Stimulated activated CD8-positive, alpha-beta memory T cell treated with anti-CD3 and anti-CD28 coated beads, Interleukin-12 subunit alpha, Interleukin-12 subunit beta, amount 100 ng/mL, for 4 hours (primary cell): ENCODE data around the gene PPRC1.

Experiments
- DNase-seq: peaks from one replicate; pipeline ENCODE4 v3.0.0-alpha.2; 2020; ENCODE audit warnings: low read depth

The PPRC1 gene, protein sequence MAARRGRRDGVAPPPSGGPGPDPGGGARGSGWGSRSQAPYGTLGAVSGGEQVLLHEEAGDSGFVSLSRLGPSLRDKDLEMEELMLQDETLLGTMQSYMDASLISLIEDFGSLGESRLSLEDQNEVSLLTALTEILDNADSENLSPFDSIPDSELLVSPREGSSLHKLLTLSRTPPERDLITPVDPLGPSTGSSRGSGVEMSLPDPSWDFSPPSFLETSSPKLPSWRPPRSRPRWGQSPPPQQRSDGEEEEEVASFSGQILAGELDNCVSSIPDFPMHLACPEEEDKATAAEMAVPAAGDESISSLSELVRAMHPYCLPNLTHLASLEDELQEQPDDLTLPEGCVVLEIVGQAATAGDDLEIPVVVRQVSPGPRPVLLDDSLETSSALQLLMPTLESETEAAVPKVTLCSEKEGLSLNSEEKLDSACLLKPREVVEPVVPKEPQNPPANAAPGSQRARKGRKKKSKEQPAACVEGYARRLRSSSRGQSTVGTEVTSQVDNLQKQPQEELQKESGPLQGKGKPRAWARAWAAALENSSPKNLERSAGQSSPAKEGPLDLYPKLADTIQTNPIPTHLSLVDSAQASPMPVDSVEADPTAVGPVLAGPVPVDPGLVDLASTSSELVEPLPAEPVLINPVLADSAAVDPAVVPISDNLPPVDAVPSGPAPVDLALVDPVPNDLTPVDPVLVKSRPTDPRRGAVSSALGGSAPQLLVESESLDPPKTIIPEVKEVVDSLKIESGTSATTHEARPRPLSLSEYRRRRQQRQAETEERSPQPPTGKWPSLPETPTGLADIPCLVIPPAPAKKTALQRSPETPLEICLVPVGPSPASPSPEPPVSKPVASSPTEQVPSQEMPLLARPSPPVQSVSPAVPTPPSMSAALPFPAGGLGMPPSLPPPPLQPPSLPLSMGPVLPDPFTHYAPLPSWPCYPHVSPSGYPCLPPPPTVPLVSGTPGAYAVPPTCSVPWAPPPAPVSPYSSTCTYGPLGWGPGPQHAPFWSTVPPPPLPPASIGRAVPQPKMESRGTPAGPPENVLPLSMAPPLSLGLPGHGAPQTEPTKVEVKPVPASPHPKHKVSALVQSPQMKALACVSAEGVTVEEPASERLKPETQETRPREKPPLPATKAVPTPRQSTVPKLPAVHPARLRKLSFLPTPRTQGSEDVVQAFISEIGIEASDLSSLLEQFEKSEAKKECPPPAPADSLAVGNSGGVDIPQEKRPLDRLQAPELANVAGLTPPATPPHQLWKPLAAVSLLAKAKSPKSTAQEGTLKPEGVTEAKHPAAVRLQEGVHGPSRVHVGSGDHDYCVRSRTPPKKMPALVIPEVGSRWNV (N-terminal part only)

DNA sequence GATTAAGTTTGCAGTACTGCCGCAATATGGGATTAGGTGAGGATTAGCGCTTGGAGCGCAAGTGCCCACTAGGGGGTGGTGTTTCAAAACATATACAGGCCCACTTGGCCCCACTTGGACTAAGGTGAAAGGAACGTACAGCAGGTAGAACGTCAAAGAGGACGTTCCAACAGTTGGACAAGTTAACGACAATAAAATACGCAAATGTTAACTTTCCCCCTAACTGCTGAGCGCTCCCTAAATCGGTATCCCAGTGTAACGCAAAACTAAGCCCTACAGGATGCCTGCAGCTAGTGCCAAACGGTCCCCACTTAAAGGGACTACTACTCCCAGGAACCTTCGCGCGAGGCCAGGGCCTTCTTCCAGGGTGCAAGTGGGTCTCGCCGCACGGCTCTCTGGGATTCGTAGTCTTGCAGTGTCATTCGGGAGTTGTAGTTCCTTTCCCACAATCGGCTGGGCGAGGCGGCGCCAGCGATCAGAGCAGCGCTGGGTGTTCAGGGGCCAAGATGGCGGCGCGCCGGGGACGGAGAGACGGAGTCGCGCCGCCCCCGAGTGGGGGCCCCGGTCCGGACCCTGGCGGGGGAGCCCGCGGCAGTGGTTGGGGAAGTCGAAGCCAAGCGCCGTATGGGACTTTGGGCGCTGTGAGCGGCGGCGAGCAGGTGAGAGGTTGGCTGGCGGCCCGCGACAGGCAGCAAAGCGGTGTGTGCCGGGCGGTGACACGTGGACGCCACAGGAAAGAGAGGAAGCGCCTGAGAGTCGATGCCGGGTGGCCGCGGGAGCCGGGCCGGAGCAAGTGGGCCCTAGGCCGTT lies at the start of gene PPRC1:
TSS of gene PPRC1 (plus strand) at position 478 of the 810 bp plus-strand sequence. CDS start at position 507, 29 bp downstream.
- DNase-seq: peak; percentile 94

DNA sequence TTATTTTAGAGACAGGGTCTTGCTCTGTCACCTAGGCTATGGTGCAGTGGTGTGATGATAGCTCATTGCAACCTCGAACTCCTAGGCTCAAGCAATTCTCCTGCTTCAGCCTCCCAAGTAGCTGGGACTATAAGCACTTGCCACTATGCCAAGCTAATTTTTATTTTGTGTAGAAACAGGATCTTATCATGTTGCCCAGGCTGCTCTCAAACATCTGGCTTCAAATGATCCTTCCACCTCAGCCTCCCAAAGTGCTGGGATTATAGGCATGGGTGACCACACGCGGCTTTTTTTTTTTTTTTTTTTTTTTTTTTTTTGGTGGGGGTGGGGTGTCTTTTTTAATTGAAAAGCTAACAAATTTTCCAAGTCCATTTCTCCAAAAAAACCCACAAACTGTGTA lies 49.3 kb upstream of the PPRC1 start:
- no peak for DNase-seq

DNA sequence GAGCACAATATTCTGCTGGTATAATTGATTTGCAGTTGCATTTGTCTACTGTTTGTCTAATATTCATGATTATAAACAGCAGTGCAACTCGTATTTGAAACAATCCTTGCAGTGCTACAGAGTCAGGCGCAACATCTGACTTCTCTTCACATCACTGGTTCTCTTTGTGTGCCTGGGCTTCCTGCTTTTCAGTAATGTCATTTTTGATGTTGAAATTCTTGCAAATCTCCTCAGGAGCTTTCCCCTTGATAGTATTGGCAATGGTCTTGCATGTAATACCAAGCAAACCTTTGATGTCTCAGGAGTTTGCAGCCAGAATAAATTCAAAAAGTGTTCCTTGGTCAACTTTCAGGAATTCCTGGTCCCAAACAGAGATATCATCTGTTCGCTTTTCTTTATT lies 47.5 kb upstream of the PPRC1 start:
- DNase-seq: no peak

DNA sequence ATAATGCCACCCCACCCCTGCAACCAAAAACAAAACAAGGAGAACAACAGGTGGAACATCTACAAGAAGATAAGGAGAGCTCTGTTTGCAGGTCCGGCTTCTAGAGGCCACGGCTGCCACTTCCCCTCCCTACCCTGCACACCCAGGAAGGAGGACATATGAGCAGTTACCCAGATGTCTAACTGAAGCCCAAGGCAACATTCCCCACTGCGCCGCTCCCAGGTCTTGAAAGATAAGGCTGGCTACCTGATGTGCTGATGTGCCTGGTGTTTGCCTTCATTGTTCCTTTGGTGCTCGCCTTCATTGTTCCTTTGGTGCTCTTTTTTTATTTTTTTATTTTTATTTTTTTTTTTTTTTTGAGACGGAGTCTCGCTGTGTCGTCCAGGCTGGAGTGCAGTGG lies 46.6 kb upstream of the PPRC1 start:
- no peak for DNase-seq

- no peak for DNase-seq
Measured at GRCh38 chr10:102090772-102091171, 42.1 kb upstream of the PPRC1 start.

GRCh38 chr10:102096449-102096848 lies 36.4 kb upstream of the PPRC1 start:
- no peak for DNase-seq

- no peak for DNase-seq
Measured at GRCh38 chr10:102101152-102101551, 31.7 kb upstream of the PPRC1 start.

GRCh38 chr10:102102421-102102820 lies 30.4 kb upstream of the PPRC1 start:
- DNase-seq: no peak

- DNase-seq: no peak
Measured at GRCh38 chr10:102106998-102107397, 25.8 kb upstream of the PPRC1 start.

- DNase-seq: no peak
Measured at GRCh38 chr10:102109166-102110116, 23.4 kb upstream of the PPRC1 start.

- DNase-seq: no peak
Measured at GRCh38 chr10:102111276-102111675, 21.6 kb upstream of the PPRC1 start.

DNA sequence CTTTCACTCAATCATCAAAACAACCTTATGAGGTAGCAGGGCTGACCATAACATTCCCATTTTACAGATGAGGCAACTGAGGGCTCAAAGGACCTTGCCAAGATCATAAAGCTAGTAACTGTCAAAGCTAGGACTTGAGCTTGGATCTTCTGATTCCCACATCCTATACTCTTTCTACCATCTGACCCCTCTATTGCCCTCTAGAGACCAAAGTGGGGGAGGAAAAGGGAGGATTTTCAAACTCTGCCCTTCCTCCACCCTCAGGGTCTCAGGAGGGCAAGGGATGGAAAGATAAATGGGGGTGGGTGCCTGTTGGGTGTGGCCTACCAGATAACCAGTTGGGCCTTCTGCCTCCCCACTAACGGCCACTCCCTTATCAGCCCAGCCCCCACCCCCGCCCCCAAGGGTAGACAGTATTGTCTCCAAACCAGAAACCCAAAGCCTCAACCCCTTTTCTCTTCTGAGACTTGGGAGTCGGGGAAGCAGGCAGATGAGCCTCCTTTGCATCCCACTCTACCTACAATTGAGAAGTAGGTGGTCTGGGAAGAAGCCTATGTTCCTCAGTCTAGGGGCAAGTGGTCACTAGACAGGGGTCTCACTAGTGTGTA lies 20.5 kb upstream of the PPRC1 start:
- no peak for DNase-seq

- no peak for DNase-seq
Measured at GRCh38 chr10:102113261-102113955, 19.4 kb upstream of the PPRC1 start.

DNA sequence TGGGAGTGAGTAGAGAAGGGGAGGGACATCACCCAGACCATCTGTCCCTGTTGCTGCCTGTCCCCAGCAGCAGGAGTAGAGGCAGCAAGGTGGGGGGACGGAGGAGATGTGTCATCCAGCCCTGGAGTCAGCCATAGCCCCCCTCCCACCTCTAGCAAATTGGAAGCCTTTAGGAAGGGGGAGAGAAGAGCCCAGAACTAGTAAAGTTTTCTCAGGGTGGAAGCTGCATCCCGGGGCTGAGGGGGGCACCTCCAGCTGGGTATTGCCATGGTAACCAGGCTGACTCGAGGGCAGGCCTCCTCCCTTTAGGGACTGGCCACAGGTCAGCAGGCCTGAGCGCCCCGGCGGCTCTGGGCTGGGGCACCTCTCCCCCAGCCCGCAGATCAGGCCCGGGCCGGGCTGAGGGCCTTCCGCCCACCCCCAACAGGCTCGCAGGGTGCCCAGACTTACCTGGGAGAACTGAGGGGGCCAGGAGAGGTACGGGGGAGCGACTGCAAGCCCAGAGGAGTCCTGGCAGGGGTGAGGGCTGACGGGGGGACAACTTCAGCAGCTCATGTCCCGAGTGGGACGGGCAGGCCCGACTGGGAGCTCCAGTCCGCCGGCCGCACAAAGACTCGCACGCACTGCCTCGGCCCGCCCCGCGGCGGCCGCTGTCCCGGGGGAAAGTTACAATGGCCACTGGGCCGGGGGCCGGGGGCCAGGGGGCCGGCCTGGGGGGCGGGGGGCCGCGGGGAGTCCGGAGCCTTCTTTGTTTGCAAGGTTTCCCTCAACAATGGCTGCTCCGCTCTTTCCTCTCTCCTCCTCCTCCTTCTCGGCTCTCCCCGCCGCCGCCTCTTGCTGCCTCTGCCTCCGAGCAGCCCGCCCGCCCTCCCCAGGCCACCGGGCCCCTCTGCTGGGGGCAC lies 18.6 kb upstream of the PPRC1 start:
- DNase-seq: no peak

DNA sequence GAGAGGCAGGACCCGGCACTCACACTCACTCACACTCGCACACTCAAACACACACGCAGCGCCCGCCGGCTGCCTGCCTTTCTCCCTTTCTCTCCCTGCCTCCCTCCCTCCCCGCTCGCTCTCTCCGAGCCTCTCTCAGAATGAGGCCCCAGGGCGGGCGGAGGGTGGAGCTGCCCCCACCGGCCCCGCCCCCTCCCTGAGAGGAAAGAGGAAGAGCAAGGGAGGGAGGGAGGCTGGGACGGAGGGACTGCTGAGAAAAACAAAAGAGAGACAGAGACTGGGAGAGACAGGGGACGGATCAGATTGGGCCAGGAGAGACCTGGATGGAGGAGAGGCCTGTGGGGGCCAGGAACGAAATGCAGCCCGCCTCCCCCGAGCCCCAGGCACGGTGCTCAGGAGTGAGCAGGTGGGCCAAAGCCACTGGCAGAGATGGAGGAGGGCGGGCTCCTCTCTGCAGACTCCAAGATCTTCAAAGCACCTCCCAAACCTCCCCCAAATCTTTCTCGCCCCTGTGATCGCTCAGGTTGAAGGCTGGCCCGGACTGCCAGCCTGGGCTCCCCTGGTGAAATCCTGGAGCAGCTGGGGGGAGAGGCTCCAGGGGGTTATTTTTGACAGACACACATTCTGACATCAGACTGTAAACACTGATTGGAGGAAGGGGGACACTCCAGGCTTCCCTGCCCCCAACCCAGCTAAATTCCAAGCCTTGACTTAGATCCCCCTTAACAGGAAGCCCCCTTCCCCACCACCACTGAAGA lies 17.8 kb upstream of the PPRC1 start:
- DNase-seq: peak; percentile 75

GRCh38 chr10:102115775-102116174 lies 17.1 kb upstream of the PPRC1 start:
- no peak for DNase-seq

DNA sequence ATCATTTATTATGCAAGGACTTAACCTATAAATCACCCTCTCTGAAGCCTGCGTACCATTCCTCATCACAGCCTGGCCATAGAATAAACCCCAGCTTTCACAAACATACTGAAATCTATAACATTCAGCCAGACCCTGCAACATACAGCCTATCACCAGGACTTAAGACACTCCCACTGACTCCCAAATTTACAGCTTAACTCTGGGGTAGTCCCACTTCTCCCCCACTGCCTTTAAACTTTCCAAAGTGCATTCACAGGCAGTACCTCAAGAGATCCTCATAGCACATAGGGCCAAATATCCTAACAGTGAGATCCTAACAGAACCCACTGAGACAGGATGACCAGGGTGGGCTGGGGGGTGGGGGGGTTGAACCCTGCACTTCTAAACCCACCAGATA lies 16.2 kb upstream of the PPRC1 start:
- no peak for DNase-seq
